HEK293T (cell line): Measurements from ENCODE around the gene PPFIBP2.

ENCODE experiments used
- ELF4 ChIP-seq: fragments of 450-650 bp; IDR thresholded peaks from 2 replicates; pipeline ENCODE4 v1.6.1; 2017; ENCODE audit warnings: antibody characterized with exemption
- FOXK2 ChIP-seq: fragments of 450-650 bp; IDR thresholded peaks from 2 replicates; pipeline ENCODE4 v1.6.1; 2016; ENCODE audit warnings: mild to moderate bottlenecking
- FOXM1 ChIP-seq: fragments of 450-650 bp; IDR thresholded peaks from 2 replicates; pipeline ENCODE4 v1.6.1; 2017; ENCODE audit warnings: mild to moderate bottlenecking, borderline replicate concordance
- HDGF ChIP-seq: fragments of 450-650 bp; IDR thresholded peaks from 2 replicates; pipeline ENCODE4 v1.6.1; 2017; ENCODE audit warnings: antibody characterized with exemption, borderline replicate concordance
- NFRKB ChIP-seq: fragments of 450-650 bp; IDR thresholded peaks from 2 replicates; pipeline ENCODE4 v1.6.1; 2016; ENCODE audit warnings: mild to moderate bottlenecking, moderate library complexity
- PKNOX1 ChIP-seq: fragments of 450-650 bp; IDR thresholded peaks from 2 replicates; pipeline ENCODE4 v1.6.1; 2016
- SP1 ChIP-seq: fragments of 450-650 bp; IDR thresholded peaks from 2 replicates; pipeline ENCODE4 v1.6.1; 2017
- SUZ12 ChIP-seq: fragments of 450-650 bp; IDR thresholded peaks from 2 replicates; pipeline ENCODE4 v1.6.1; 2016; ENCODE audit warnings: mild to moderate bottlenecking

- TF ChIP-seq PKNOX1 = no peak
- TF ChIP-seq NFRKB = no peak
- TF ChIP-seq SP1 = no peak
- no peak for TF ChIP-seq SUZ12
- TF ChIP-seq ELF4 = no peak
- TF ChIP-seq HDGF = no peak
- no peak for TF ChIP-seq FOXM1
- TF ChIP-seq FOXK2 = no peak
These were observed 20.1 kb upstream of the PPFIBP2 start for GRCh38 chr11:7493670-7494069.
